ENCODE measurements around the gene RBPJL. TPM values are rescaled to one million over a fixed set of nuclear protein-coding genes. Genes with fewer than 3 reads are reported as not detected.

The RBPJL gene
- polyA plus RNA-seq, 3 donors from 2014 or later: not detected

- DNase-seq: no peak
- Mint-ChIP-seq H3K27me3 (ENCODE audit: low read depth in 3 of 3) (peaks cover 2 to 14% (median 6%) of the 10 kb centered on the region in 3 donors), H3K36me3 (no peaks in the 10 kb centered on the region), H3K4me1 (no peaks in the 10 kb centered on the region), H3K4me3 (no peak overlapping the region), H3K9me3 (peaks cover 0 to 1% (median 0%) of the 10 kb centered on the region in 6 donors), H3K27ac (peak overlapping the region in 1 of 6 donors; percentile 27)
Measured at GRCh38 chr20:45283551-45284057, 23.0 kb upstream of the RBPJL start.

GRCh38 chr20:45288376-45288775 lies 18.3 kb upstream of the RBPJL start:
- H3K27ac Mint-ChIP-seq: no peak overlapping the region

GRCh38 chr20:45288860-45289259 lies 17.8 kb upstream of the RBPJL start:
- Mint-ChIP-seq H3K27ac (no peak overlapping the region), H3K9me3 (no peaks in the 10 kb centered on the region), H3K4me3 (no peak overlapping the region), H3K4me1 (peaks cover 3 to 8% of the 10 kb centered on the region in 2 donors), H3K36me3 (no peaks in the 10 kb centered on the region), H3K27me3 (ENCODE audit: low read depth in 3 of 3) (peaks cover 3 to 11% (median 4%) of the 10 kb centered on the region in 3 donors)
- DNase-seq: no peak

More at GRCh38 chr20:45288376-45288775, 18.3 kb upstream of the RBPJL start:
- H3K4me3 Mint-ChIP-seq: no peak overlapping the region
- no peaks in the 10 kb centered on the region for H3K9me3 Mint-ChIP-seq
- no peaks in the 10 kb centered on the region for H3K36me3 Mint-ChIP-seq
- peaks cover 3 to 9% (median 4%) of the 10 kb centered on the region in 3 donors for H3K27me3 Mint-ChIP-seq (ENCODE audit: low read depth in 3 of 3)
- DNase-seq: no peak
- H3K4me1 Mint-ChIP-seq: peaks cover 0 to 6% of the 10 kb centered on the region in 2 donors

GRCh38 chr20:45289942-45290676 lies 16.5 kb upstream of the RBPJL start:
- H3K27me3 Mint-ChIP-seq (ENCODE audit: low read depth in 3 of 3): peaks cover 4 to 9% (median 6%) of the 10 kb centered on the region in 3 donors
- H3K4me1 Mint-ChIP-seq: peaks cover 6 to 11% of the 10 kb centered on the region in 2 donors
- H3K9me3 Mint-ChIP-seq: no peaks in the 10 kb centered on the region
- H3K4me3 Mint-ChIP-seq: no peak overlapping the region
- H3K27ac Mint-ChIP-seq: no peak overlapping the region
- H3K36me3 Mint-ChIP-seq: no peaks in the 10 kb centered on the region
- DNase-seq: no peak

GRCh38 chr20:45290677-45291355 lies 15.8 kb upstream of the RBPJL start:
- Mint-ChIP-seq H3K27me3 (ENCODE audit: low read depth in 3 of 3) (peaks cover 4 to 9% (median 6%) of the 10 kb centered on the region in 3 donors), H3K27ac (no peak overlapping the region), H3K9me3 (no peaks in the 10 kb centered on the region), H3K4me1 (peaks cover 6 to 11% of the 10 kb centered on the region in 2 donors), H3K4me3 (no peak overlapping the region), H3K36me3 (no peaks in the 10 kb centered on the region)
- DNase-seq: peak; percentile 32 to 55 (median 49)

GRCh38 chr20:45291526-45291925 lies 15.1 kb upstream of the RBPJL start:
- DNase-seq: no peak
- no peak overlapping the region for H3K4me3 Mint-ChIP-seq
- peaks cover 6 to 11% of the 10 kb centered on the region in 2 donors for H3K4me1 Mint-ChIP-seq
- no peaks in the 10 kb centered on the region for H3K9me3 Mint-ChIP-seq
- H3K36me3 Mint-ChIP-seq: no peaks in the 10 kb centered on the region
- no peak overlapping the region for H3K27ac Mint-ChIP-seq
- peaks cover 6 to 9% (median 6%) of the 10 kb centered on the region in 3 donors for H3K27me3 Mint-ChIP-seq (ENCODE audit: low read depth in 3 of 3)

- DNase-seq: no peak
- Mint-ChIP-seq H3K4me3 (peak overlapping the region; percentile 52 to 73 (median 67)), H3K27me3 (ENCODE audit: low read depth in 3 of 3) (peaks cover 5 to 9% (median 6%) of the 10 kb centered on the region in 3 donors), H3K4me1 (peaks cover 6 to 11% of the 10 kb centered on the region in 2 donors), H3K27ac (no peak overlapping the region), H3K9me3 (no peaks in the 10 kb centered on the region), H3K36me3 (no peaks in the 10 kb centered on the region)
Measured at GRCh38 chr20:45292343-45292742, 14.3 kb upstream of the RBPJL start.

- peak; percentile 58 to 70 (median 67) for DNase-seq
- Mint-ChIP-seq H3K4me1 (peaks cover 6 to 11% of the 10 kb centered on the region in 2 donors), H3K4me3 (peak overlapping the region; percentile 53 to 76 (median 71)), H3K27ac (no peak overlapping the region), H3K36me3 (no peaks in the 10 kb centered on the region), H3K27me3 (ENCODE audit: low read depth in 3 of 3) (peaks cover 5 to 9% (median 6%) of the 10 kb centered on the region in 3 donors), H3K9me3 (no peaks in the 10 kb centered on the region)
Measured at GRCh38 chr20:45293041-45294002, 13.3 kb upstream of the RBPJL start.

GRCh38 chr20:45294003-45294368 lies 12.7 kb upstream of the RBPJL start:
- H3K36me3 Mint-ChIP-seq: no peaks in the 10 kb centered on the region
- peaks cover 6 to 11% of the 10 kb centered on the region in 2 donors for H3K4me1 Mint-ChIP-seq
- DNase-seq: no peak
- no peak overlapping the region for H3K27ac Mint-ChIP-seq
- H3K27me3 Mint-ChIP-seq (ENCODE audit: low read depth in 3 of 3): peaks cover 5 to 9% (median 5%) of the 10 kb centered on the region in 3 donors
- H3K4me3 Mint-ChIP-seq: peak overlapping the region; percentile 53 to 76 (median 71)
- H3K9me3 Mint-ChIP-seq: no peaks in the 10 kb centered on the region

GRCh38 chr20:45294659-45295058 lies 12.0 kb upstream of the RBPJL start:
- H3K27me3 Mint-ChIP-seq (ENCODE audit: low read depth in 3 of 3): peaks cover 5 to 9% (median 5%) of the 10 kb centered on the region in 3 donors
- no peaks in the 10 kb centered on the region for H3K9me3 Mint-ChIP-seq
- H3K4me1 Mint-ChIP-seq: peaks cover 6 to 11% of the 10 kb centered on the region in 2 donors
- no peak for DNase-seq
- no peaks in the 10 kb centered on the region for H3K36me3 Mint-ChIP-seq
- no peak overlapping the region for H3K4me3 Mint-ChIP-seq
- no peak overlapping the region for H3K27ac Mint-ChIP-seq

GRCh38 chr20:45297786-45298497 lies 8.7 kb upstream of the RBPJL start:
- Mint-ChIP-seq H3K4me3 (no peak overlapping the region), H3K9me3 (no peaks in the 10 kb centered on the region), H3K36me3 (no peaks in the 10 kb centered on the region), H3K27me3 (ENCODE audit: low read depth in 3 of 3) (peaks cover 3 to 7% (median 5%) of the 10 kb centered on the region in 3 donors), H3K27ac (no peak overlapping the region), H3K4me1 (peaks cover 6 to 8% of the 10 kb centered on the region in 2 donors)
- no peak for DNase-seq

- Mint-ChIP-seq H3K27ac (no peak overlapping the region), H3K4me1 (no peaks in the 10 kb centered on the region), H3K27me3 (ENCODE audit: low read depth in 3 of 3) (peaks cover 0 to 10% (median 1%) of the 10 kb centered on the region in 3 donors), H3K9me3 (no peaks in the 10 kb centered on the region), H3K36me3 (no peaks in the 10 kb centered on the region), H3K4me3 (no peak overlapping the region)
- DNase-seq: no peak
Measured at GRCh38 chr20:45299786-45300185, 6.9 kb upstream of the RBPJL start.

GRCh38 chr20:45300961-45301360 lies 5.7 kb upstream of the RBPJL start:
- DNase-seq: no peak
- Mint-ChIP-seq H3K9me3 (no peaks in the 10 kb centered on the region), H3K36me3 (no peaks in the 10 kb centered on the region), H3K4me3 (no peak overlapping the region), H3K4me1 (no peaks in the 10 kb centered on the region), H3K27ac (no peak overlapping the region), H3K27me3 (ENCODE audit: low read depth in 3 of 3) (peaks cover 6 to 13% (median 7%) of the 10 kb centered on the region in 3 donors)
